PFSK-1 (cell line): ENCODE data around the gene RAD51.
A peak's percentile ranks its signal among the peaks of the same experiment; 100 is the strongest.

ENCODE experiments used
- FOXP2 ChIP-seq: optimal IDR thresholded peaks from 2 replicates; pipeline ENCODE3; 2011; ENCODE audit warnings: borderline replicate concordance, control low read depth, inconsistent platforms; ENCODE audit not compliant: insufficient read depth; ENCODE audit errors: extremely low read length, extremely low read depth
- POLR2AphosphoS5 ChIP-seq: IDR thresholded peaks from 2 replicates; pipeline ENCODE4 v1.6.1; 2012; ENCODE audit warnings: low read depth, mild to moderate bottlenecking, control low read depth, low read length, moderate library complexity
- SIN3A ChIP-seq: IDR thresholded peaks from 2 replicates; pipeline ENCODE4 v1.6.1; 2012; ENCODE audit warnings: mild to moderate bottlenecking, low read length, moderate library complexity, borderline replicate concordance; ENCODE audit not compliant: insufficient read depth
- TAF1 ChIP-seq: IDR thresholded peaks from 2 replicates; pipeline ENCODE4 v1.6.1; 2012; ENCODE audit warnings: low read length, control low read depth, borderline replicate concordance; ENCODE audit not compliant: insufficient read depth
- TF ChIP-seq, protein P1 (sequence below), 2 experiments: IDR thresholded peaks; 2 replicates each; pipeline versions ENCODE4 v1.6.1 to v1.8.0; 2011 to 2012; ENCODE audit warnings: low read depth in 2 of 2, low read length in 2 of 2, control low read depth in 1 of 2, inconsistent platforms in 1 of 2, mild to moderate bottlenecking in 1 of 2, moderate library complexity in 1 of 2; ENCODE audit not compliant: insufficient read depth in 1 of 2

RAD51 gene

GRCh38 chr15:40766906-40767837 is 72.2 kb downstream of the RAD51 start:
- TF ChIP-seq, protein P1, sequence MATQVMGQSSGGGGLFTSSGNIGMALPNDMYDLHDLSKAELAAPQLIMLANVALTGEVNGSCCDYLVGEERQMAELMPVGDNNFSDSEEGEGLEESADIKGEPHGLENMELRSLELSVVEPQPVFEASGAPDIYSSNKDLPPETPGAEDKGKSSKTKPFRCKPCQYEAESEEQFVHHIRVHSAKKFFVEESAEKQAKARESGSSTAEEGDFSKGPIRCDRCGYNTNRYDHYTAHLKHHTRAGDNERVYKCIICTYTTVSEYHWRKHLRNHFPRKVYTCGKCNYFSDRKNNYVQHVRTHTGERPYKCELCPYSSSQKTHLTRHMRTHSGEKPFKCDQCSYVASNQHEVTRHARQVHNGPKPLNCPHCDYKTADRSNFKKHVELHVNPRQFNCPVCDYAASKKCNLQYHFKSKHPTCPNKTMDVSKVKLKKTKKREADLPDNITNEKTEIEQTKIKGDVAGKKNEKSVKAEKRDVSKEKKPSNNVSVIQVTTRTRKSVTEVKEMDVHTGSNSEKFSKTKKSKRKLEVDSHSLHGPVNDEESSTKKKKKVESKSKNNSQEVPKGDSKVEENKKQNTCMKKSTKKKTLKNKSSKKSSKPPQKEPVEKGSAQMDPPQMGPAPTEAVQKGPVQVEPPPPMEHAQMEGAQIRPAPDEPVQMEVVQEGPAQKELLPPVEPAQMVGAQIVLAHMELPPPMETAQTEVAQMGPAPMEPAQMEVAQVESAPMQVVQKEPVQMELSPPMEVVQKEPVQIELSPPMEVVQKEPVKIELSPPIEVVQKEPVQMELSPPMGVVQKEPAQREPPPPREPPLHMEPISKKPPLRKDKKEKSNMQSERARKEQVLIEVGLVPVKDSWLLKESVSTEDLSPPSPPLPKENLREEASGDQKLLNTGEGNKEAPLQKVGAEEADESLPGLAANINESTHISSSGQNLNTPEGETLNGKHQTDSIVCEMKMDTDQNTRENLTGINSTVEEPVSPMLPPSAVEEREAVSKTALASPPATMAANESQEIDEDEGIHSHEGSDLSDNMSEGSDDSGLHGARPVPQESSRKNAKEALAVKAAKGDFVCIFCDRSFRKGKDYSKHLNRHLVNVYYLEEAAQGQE (IDR thresholded peaks at IDR 0.05; ENCODE audit: insufficient read depth in 1 of 2, low read depth in 2 of 2, low read length in 2 of 2): no peak
- TF ChIP-seq FOXP2 (no peak), TAF1 (no peak)

GRCh38 chr15:40767838-40768500 is 73.0 kb downstream of the RAD51 start:
- TF ChIP-seq POLR2AphosphoS5: no peak

- TF ChIP-seq FOXP2 (no peak), SIN3A (no peak), TAF1 (no peak), POLR2AphosphoS5 (no peak)
- TF ChIP-seq, protein P1 (IDR thresholded peaks at IDR 0.05; ENCODE audit: insufficient read depth in 1 of 2, low read depth in 2 of 2, low read length in 2 of 2): no peak
These were observed 73.7 kb downstream of the RAD51 start for GRCh38 chr15:40768521-40769273.

DNA sequence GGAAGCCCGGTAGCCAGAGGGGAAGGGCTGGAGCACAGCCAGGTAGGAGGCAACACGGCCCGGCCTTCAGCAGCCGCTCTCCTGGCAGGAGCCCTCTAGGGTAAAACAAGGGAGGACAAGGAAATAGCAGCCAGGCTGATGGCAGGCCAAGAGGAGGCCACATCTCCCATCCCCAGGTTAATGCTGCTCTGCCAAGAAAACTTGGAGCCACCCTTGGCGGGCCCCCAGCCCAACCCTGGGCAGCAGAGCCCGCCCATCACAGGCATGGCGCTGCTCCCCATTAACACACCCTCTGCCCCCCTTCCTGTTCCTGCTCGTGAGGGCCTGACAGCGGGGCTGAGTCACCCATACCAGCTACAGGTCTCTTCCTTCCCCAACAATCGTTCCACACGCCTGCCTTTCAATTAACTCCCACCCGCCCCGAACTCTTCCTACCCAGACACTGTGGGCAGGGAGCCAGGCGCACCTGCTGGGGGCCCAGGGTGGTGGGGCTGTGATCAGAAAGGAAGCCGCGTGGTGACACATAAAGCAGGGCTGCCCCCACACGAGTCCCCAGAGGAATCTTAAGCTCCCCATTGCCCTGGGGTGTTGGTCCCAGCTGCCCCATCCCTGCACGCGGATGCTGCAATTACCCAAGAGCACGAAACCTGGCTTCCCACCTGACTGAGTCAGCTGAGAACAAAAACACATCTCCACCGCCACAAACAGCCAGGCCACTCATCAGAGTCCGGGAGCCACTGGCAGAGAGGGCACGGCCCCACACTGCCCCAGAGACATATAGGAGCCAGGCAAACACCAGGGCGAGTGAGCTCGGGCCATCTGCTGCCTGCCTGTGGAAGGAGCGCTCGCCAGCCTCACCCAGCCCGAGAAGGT is 74.5 kb downstream of the RAD51 start, which contains the start of gene C15orf62:
Gene C15orf62 (plus strand): TSS at position 707 of the 873 bp plus-strand sequence. CDS start 516 bp downstream, outside the sequence.
- TF ChIP-seq FOXP2 (no peak), TAF1 (no peak), SIN3A (0 out of 2 replicates have a peak, but pooled peaks have one; percentile 11), POLR2AphosphoS5 (no peak)
- TF ChIP-seq, protein P1 (IDR thresholded peaks at IDR 0.05; ENCODE audit: insufficient read depth in 1 of 2, low read depth in 2 of 2, low read length in 2 of 2): no peak

DNA sequence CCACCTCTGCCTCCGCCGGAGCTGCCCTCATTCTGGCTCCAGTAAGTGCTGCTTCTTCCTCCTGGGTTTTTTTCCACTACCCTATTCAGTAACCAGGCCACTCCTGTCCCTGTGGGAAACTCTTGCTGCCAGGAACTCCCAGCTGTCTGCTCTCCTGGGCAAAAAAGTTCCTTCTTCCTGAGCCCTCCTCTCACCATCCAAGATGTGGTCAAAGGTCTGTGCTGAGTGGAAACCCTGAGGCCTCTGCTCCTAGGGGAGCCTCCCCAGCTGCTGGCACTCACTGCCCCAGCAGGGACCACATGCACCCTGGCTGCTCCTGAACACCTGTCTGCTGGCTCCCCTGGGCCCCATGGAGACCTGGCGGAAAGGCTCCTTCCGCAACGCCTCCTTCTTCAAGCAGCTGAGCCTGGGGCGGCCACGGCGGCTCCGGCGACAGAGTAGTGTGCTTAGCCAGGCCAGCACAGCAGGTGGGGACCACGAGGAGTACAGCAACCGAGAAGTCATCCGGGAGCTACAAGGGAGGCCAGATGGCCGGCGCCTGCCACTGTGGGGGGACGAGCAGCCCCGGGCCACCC is 75.3 kb downstream of the RAD51 start:
- TF ChIP-seq FOXP2: no peak
- no peak for TF ChIP-seq TAF1
- TF ChIP-seq SIN3A: no peak
- no peak for TF ChIP-seq POLR2AphosphoS5
- TF ChIP-seq, protein P1 (IDR thresholded peaks at IDR 0.05; ENCODE audit: insufficient read depth in 1 of 2, low read depth in 2 of 2, low read length in 2 of 2): no peak
